ENCODE results near the gene NDUFAF8.

NDUFAF8 gene, protein sequence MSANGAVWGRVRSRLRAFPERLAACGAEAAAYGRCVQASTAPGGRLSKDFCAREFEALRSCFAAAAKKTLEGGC

DNA sequence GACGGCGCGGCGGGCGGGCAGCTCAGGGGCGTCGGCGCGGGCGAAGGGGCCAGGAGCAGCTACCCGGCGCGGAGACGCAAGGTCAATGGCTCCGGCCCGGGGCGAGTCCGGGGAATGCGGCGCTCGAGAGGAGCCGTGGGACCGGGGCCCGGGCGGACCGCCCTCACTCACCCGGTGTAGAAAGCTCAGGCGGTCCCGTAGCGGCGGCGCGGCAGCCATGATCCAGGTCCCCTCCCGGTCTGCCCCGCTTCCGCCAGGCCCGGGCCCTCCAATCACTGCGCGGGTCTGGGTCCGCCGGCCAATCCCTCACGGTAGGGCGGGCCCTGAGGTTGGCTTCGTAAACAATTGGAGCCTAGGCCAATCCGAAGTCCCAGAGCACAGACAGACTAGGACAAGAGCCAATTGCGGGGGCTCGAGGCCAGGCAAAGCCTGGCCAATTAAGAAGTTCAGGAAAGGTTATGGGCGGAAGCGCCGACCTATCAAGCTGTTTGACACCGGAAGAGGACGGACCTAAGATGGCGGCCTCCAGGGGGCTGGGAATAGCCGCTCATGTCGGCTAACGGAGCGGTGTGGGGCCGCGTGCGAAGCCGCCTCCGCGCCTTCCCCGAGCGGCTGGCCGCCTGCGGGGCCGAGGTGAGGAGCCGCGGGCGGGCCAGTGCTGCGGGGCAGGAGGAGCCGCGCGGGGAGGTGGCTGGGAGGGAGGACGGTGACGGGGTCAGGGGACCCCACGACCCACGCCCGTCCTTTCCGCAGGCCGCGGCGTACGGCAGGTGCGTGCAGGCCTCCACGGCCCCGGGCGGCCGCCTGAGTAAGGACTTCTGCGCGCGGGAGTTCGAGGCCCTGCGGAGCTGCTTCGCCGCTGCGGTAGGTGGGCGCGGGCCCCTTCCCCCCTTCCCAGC is at the start of gene NDUFAF8, which contains the start of gene TEPSIN:
NDUFAF8 (plus strand) TSS at position 504 of the 899 bp plus-strand sequence; CDS start at position 550, 46 bp downstream.
TEPSIN (minus strand) TSS at position 241 of the 899 bp plus-strand sequence; CDS start at position 219, 22 bp downstream.
- DNase-seq, result peak; percentile 99

DNA sequence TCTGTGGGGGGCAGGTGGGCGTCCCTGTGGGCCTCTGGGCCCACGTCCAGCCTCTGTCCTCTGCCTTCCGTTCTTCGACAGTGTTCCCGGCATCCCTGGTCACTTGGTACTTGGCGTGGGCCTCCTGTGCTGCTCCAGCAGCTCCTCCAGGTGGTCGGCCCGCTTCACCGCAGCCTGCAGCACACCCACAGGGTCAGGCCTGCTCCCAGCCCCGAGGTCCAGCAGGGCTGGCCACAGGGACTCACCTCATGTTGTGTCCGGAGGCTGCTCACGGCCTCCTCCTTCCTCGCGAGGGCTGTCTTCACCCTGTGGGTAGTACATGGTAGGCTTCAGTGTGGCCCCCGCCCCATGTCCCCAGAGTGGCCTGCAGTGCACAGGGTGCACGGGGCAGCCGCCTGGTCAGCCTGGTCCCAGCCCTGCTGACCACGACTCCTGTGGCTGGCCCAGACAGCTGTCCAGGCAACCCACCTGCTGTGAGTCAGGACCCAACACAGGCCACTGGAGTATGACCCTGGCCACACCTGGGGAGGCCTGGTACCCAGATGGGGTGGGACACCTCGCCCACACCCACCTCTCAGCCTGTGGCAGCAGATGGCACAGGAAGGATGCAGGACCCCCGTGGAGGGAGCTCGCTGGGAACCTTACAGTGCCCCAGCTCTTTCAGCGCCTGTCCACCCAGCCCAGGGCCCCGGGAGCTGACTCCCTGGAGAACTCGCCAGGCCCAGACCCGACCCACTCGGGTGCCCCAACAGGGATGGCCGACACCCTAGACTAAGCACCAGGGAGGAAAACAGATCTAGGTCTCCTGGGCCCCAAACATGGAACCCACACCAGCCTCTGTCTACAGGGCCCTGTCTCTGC is 49.2 kb upstream of the NDUFAF8 start:
- DNase-seq, result no peak

DNA sequence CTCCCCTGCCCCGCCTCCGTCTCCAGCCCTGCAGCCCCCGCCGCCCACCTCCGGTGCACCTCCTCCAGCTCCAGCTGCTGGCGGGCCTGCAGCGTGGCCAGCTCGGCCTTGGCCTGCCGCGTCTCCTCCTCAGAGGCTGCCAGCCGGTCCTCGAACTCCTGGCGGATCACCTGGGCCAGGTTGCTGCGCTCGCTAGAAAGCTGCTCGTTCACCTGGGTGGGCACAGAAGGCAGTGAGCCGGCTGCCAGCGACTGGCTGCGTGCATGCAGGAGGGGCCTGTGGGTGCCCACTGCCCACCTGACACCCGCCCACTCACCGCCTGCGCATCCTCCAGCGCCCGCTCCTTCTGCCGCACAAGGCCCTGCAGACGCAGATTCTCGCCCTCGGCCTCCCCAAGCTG is 48.5 kb upstream of the NDUFAF8 start:
- no peak for DNase-seq

DNA sequence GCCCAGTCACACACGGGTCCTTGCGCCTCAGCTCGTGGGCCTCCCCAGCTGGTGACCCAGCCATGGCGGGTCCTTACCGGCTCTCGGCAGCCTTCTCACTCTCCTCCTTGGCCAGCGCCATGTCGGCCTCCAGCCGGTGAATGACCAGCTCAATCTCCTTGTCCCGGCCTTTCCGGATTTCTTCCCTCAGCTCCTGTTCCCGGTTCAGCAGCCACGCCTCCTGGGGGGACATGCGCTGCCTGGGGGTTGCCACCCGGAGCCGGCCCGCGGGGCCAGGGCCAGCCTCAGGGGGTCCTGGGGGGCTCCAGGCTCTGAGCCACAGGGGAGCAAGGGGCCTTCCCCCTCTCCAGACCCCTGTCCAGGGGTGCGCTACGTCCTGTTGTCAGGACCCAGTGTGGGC is 48.0 kb upstream of the NDUFAF8 start:
- no peak for DNase-seq

DNA sequence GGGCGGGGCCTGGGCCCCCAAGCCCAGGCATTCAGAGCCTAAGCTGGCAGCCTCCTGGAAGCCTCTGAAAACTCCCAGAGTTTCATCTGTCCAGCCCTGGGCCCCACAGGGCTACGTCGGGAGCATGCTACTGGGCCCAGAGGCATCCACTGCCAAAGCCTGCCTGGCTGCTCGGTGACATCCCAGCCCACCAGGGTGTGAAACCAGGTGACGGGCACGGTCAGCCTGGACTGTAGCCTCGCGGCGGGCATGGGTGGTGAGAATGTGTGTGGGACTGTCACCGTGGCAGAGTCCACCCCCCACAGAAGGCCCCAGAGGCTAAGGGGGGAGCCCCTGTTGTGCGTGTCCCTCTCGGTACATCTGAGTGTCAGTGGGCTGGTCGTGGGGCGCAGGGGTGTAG is 47.5 kb upstream of the NDUFAF8 start:
- no peak for DNase-seq

DNA sequence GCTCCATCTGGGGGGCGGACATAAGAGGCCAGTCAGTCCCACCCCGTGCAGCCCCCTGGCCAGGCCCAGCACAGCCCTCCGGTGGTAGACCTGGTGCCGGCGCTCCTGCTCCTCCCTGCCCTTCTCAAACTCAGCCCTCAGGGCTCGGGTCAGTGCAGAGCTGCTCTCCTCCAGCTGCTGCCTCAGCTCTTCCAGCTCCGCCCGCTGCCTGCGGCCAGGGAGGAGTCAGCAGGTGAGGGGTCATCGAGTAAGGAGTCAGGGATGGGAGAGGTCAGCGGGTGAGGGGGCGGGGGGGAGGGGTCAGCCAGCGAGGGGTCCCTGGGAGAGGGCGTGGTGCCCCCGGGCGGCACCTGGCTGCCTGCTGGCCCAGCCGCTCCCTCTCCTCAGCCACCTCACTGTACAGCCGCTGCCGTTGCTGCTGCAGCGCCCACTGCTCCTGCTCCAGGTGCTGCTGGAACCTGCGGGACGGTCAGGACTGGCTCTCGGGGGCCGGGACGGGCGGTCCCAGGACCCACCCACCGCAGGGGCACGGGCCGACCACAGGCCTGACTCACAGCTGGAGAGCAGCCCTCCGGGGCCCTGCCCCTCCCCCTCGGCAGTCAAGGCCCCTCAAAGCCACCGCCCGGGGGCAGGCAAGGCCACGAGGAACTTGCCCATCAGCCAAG is 46.6 kb upstream of the NDUFAF8 start:
- DNase-seq, result no peak

DNA sequence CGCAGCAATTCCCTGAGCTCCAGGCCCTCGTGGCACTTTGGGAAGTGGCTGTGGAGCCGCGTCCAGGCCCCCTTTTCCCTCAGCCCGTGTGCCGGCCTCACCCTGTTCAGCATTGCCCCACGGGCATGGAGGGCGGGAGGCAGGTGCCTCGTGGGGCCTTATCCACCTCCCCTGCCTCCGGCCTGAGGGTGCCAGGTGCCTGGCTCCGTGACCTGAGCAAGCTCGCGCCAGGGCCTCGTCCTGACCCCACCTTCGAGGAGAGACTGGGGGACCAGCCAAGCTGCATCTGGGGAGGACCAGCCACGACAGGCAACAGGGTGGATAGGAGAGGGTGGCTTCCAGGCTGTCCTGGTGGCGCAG is 46.1 kb upstream of the NDUFAF8 start:
- DNase-seq, result no peak

DNA sequence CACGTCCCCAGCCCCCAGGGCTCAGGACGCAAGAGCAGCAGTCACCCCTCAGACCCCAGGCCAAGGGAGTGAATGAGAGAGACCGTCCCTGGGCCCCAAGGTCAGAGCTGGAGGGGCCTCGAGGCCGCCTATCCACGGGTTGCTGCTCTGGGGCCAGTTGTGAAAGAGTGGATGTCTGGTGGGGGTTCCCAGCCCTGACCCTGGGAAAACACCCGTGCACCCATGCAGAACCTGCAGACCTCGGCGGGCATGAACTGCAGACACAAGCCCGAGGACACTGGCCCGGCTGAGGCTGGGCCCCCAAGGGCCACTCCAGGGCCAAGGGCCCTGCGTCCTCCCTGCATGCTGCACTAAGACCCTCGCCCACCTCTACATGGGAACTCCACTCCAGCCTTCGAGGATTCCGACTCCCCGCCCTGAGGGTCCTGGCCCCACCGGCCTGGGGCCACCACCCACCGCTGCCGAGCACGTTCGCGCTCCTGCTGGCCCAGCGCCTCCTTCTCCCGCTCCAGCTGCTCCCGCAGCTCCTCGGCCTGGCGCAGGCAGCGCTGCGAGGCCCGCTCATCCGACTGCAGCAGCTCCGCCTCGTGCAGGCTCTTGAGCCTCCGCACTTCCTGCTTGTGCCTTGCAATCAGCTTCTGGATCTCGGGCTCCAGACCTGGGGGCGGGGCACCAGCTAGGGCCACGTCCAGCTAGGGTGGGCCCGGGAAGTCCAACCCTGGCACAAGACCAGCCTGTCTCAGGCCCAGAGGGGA is 45.5 kb upstream of the NDUFAF8 start:
- no peak for DNase-seq

DNA sequence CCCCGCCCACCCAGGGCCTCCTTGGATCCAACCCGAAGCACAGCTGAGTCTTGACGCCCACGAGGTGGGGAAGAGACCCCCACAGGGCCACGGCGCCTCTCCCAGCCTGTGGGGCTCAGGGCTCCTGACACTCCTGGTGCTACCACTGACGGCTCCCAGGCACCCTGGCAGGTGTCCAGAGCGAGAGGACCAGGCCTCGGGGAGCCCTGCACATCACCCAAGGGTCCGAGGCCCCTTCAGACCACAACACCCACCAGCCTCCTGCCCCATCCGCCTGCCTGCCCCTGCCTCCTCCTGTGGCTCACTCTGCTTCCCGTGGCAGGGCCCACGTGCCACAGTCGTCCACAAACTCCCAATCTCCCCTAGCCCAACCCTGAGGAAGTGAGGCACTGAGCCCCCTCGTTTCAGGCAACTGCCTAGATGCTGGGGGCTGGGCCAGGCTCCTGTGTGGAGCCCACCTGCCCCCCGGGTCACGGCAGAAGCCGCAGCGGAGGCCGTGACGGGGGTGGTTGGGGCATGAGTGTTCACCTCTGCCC is 44.8 kb upstream of the NDUFAF8 start:
- no peak for DNase-seq

DNA sequence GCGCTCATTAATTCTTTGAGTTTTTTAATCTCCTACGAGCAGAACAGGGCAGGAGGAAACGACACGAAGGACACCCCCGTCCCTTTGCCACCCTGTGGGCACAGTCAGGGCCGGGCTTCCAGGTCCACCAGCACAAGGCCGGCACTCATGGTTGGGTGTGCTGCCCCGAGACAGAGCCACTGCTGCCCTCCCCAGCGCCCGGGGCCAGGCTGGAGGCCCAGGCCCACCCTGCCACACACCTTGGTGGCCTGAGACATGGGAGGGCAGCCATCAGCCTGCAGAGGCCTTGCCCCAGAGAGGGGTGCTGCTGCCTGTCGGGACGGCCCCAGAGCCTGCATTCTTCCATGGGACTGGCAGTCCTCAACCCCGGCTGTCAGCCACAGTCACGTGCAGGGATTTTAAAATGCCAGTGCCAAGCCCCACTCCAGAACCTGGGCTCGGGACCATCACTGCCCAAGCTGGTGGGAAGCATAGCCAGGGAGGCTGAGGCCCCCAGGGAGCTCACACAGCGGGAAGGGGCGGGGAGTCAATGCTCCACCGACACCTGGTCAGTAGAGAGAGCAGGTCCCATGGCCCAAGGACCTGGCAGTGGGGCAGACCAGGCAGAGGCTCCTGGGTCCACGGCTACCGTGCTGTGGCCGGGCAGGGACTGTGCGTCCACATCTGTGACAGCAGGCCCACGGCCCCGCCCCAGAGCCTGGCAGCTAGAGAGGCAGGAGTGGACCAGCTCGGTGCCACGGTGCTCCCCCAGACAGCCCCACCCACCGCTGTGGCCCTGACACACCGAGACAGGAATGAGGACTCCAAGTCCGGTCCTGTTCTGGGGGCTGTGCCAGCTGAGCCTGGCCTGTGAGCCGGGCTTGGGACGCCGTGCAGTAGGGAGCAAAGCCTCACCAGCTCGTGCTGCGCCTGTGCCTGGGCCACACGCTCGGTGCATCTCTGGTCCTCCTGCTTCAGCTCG is 43.9 kb upstream of the NDUFAF8 start:
- no peak for DNase-seq

DNA sequence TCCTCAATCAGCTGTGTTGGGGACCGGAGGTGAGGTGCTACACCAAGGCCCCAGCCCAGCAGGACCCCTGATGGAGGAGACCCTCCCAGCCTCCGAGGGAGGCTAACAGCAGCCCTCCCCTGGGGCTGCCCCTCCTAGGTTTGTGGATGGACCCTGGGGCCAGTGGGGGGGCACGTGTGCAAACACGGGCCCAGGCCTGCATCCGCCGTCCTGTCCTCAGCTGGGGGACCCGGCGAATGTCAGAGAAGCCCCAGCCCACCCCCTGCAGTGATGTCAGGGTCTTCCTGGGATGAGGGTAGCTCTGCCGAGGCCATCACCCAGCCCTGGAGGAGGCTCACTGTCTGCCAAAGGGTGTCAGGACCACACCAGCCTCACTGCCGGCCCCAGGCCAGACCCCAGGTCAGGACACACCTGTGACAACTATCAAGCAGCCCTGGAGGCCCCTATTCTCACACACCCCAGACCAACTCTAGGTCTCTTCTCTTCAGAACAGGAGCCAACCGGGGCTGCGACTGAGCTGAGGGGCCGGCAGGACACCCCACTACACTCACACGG is 43.1 kb upstream of the NDUFAF8 start:
- no peak for DNase-seq

DNA sequence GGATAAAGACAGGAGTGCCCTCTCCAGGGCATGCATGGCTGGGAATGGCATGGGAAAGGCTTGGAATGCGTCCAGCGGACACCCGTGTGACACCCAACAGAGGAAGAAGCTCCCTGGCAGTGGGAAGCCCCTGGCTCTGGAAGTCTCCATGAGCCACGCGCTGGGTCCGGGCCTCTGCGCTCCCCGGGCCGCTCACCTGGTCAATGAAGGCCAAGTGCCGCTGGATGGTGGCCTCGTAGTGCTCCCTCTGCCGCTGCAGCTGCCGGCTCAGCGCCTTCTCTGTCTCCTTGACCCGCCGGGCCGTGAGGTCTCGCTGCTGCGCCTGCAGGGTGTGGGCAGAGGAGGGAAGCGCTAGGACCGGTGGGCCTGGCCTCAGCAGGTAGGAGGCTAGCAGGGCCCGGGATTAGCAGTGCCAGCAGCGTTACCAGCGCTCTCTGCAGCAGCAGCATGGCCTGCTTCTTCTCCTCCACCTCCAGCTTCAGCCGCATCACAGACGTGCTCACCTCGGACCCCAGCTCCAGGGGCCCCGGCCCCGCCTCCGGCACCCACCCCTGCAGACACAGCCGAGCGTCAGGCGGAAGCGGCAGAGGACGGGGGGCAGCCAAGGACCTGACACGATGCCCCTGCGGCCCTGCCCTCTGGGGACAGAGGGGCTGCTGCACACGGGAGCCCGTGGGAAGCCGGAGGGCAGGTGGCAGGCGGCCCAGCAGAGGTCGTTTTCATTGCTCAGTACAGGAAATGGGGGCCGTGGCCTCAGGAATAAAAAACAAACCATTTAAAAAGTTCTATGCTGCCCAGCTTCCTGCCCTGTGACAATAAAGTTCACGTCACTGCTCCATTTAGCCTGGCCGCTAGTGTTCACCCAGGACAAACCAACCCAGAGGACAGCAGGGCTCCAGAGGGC is 42.4 kb upstream of the NDUFAF8 start:
- no peak for DNase-seq

DNA sequence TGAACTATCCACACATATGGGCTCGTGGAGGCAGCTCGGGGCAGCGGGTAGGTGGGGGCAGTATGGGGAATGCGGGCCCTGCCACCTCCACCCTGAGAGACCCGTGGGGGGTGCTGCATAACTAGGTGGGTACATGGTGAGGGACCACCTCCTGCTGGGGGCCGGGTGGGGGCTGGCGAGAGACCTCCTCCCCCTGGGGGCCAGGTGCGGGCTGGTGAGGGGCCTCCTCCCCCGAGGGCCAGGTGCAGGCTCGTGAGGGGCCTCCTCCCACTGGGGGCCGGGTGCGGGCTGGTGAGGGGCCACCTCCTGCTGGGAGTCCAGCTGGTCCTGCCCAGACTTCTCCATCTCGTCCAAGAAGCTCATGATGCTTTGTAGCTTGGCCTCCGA is 41.7 kb upstream of the NDUFAF8 start:
- no peak for DNase-seq

DNA sequence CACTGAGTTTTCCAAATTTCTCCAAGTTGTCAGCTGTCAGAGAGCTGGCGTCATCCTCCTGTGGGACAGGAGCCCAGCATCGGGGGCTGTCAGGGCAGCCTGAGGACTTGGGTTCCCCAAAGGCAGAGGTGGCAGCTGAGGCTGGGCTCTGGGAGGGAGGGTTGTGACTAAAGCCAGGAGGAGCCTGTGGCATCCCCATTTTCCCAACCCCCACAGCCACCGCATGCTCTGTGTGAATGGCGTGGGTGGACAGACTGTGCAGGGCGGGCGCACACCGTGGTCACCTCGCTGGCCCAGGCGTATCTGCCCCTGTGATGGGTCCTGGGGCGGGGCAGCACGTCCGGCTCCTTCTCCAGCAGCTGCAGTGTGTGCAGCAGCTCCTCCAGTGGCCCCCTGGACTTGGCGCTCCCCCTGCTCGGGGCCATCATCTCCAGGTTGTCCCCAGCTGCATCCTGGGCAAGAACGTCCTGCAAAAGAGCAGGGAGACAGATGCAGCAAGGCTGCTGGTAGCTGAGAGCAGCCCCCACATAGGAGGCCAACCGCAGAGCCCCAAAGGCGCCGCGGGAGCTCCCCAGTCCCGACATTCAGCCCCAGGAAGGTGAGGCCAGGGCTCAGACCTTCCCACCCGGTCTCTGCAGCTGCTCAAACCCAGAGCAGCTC is 41.2 kb upstream of the NDUFAF8 start:
- no peak for DNase-seq

DNA sequence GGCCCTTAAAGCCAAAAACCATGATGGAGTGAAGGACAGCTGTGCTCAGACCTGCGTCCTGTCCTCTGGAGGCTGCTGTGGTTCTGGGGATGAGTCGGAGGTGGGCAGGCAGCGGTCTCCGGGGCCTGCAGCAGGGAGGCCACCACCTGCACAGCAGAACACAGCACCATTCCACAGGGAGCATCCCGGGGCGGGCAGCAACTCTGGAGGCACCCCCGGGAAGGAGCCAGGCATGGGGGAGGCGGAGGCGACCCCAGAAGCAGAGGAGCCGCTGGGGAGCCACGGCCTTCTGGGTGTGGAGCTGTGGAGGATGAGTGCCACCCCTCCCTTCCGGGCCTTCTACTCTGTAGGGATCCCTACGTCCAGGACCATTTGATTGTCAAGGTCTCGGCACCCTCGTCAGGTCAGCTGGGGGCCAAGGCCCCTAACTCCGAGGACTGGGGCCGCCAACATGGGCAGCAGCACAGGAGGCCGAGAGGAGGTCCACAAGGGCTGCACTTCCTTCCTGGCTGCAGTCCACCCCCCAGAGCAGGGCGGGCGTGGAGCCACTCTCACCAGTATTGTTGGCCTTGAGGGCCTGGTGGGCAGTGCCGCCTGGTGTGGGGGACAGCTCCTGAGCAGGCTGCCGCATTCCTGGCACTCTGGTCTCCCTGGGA is 40.2 kb upstream of the NDUFAF8 start:
- DNase-seq, result no peak

DNA sequence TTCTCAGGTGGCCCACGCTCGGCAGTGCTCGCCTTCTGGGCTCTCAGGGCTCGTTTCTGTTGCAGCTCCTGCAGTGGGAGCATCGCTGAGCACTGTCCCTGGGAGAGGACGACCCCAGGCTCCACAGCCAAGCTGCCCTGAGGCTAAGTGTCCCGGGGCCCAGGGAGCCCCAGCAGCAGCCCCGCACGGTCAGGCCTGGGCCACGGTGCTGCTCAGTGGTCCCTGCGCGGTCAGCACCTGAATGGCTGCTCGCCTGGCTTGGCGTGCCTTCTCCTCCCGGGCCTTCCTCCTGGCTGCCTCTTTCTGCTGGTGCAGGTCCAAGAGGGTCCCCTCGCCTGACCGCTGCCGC is 39.7 kb upstream of the NDUFAF8 start:
- no peak for DNase-seq

DNA sequence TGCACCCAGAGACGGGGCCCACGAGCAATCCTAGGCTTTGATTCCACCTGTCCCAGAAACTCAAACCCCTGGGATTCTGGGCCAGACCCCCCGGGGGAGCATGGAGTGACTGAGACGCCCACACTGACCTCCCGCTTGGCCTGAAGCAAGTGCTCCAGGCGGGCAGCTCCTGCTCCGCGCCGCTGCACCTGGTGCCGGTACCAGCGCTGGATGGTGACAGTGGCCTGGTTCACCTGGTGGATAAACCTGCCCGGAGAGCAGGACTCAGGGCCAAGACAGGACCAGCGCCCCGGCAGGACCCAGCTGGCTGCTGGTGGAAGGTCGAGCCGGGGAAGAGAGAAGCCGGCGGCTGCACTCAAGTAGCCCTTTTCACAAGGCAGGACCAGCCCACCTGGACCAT is 38.9 kb upstream of the NDUFAF8 start:
- no peak for DNase-seq
